NCI-H187 treated with DMSO at 0.1 percent for 48 hours (cell line): ENCODE results near the gene WDFY1.

Experiments used
- DNase-seq: peaks from one replicate; lab custom pipeline; 2025; lab: John Stamatoyannopoulos, UW

Gene WDFY1

DNA sequence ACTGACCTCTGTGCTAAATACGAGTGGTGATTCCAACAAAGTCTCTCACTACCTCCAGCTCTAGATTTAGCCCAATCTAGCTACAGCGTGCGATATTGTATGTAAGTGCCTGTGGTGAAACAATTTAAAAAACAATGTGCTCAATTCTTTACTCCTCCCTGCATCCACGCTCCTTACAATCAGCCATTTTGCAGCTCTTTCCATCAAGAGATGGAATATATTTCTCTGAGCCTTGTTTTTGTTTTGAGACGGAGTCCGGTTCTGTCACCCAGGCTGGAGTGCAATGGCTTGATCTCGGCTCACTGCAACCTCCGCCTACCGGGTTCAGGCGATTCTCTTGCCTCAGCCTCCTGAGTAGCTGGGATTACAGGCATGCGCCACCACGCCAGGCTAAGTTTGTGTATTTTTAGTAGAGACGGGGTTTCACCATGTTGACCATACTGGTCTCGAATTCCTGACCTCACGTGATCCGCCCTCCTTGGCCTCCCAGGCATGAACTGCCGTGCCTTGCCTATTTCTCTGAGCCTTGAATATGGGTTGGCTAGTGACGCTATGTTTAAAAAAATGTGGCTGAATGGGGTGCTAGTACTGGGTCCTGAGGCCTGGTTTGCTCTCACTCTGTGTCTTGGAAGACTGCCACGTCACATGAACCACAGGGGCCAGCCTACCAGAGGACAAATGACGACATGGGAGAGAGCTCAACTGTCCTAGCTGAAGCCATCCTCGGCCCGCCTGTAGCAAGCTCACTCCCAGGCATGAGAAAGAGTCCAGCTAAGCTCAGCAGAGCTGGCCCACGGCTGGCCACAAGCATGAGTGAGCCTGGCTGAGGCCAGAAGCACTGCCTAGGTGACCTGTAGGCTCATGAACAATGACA lies 14.8 kb downstream of the WDFY1 start:
- DNase-seq, result no peak

DNA sequence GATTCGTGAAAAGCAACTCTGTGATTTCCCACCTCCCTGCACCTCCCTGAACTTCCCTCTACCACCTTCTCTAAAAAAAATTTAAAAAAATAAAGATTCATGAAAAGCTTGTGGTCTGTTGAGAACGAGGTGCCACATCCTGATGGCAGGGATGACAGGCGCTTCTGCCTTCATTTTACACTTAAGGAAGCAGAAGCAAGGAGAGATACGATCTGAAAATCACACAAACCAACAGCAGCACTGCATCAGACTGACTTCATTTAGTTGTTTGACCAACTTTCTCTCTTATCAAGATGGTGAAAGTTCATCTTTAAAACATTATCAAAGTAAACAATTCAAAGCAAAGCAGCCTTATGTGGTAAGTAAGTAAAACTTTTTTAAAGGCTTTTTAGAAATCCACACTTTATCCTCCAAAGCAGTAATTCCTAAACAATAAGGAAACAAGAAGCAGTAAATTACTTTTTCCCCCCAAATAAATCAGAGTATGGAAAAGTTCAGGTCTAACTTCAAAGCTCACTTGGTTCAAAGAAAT lies 15.5 kb downstream of the WDFY1 start:
- no peak for DNase-seq

DNA sequence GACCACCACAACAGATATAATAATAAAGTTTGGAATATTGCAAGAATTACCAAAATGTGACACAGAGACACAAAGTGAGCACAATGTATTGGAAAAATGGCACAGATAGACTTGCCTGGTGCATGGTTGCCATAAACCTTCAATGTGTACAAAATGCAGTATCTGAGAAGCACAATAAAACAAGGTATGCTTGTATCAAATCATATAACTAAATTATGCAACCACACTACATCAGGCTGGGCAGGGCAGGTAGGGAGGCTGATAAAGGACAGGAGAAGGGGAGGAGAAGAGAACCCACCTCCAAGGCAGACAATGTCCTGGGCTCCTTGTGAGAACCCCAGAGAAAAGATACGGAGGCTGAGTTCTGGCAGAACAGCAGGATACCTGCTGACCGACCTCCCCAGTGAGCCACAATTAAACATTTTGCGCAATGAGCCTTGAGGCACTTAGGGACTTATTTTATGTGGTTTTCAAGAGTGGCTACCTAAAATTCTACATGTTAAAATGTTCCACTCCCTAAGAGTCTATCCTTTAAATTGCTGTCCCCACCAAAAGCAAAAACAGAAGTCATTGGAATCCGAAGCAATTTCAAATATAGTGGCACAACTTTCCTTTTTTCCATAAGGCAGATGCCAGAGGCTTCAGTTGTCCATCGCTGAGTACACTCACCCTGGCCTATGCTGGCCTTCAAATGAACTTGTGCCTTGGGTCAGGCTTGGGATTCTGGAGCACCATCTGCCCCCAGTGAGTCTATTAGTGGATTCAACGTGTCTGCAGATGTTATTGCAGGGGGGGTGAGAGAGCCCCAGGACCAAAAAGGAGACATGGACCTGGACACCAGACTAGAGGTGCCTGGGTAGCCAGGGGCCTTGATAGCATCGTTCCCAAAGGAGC lies 16.8 kb downstream of the WDFY1 start:
- DNase-seq, result no peak

- DNase-seq, result no peak
These were observed 20.0 kb downstream of the WDFY1 start for GRCh38 chr2:223925106-223925505.

DNA sequence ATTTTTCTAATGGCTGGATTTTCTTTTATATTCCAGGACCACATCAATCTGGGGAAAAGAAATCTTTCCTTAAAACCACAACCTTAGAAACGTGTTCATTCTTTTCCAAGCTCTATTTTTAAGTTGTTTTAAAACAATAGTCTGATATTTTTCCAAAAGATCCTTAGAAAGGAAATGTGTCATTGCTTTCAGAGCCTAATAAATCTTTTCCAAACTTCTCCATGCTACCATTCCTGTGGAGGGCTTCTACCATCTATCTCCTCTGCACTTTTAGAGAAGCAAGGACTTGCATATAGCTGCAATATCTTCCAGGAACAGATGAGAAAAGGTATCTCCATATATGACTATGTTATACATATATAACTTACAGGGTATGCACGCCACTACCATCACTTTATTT lies 21.2 kb downstream of the WDFY1 start:
- DNase-seq, result no peak

DNA sequence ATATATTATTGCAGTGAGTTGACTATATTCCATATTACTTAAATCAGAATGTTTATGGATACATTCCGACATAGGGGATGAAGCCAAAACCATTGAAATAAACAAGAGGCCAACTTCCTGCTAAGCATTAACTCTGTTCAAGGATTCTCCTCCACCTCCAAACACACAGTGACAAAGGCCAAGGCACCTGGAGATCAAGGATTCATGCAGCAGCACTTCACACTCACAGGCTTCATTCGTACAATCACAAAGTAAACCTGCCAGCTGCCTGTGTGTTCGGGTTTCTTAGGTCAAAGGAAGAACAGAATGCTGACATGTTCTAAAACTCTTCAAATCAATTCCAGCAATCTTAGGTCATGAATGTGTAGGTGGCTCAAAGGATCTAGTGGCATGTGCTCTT lies 22.8 kb downstream of the WDFY1 start:
- no peak for DNase-seq

DNA sequence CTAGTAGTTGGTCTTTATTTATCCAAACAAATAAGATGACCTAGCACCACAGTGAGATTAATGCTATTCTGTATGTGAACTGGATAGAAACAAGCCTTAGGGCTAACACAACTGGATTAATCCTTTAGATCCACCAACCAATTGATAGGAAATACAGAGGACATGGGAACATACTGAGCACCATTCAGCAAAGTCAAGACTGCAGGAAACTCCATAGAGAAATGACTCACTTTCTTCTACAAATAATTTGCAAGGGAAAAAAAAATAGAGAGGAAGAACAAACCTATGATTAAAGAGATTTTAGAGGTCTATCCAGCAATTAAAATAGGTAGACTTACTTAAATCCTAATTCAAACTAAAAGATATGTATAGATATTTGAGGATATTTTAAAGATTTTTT lies 23.9 kb downstream of the WDFY1 start:
- DNase-seq, result no peak

DNA sequence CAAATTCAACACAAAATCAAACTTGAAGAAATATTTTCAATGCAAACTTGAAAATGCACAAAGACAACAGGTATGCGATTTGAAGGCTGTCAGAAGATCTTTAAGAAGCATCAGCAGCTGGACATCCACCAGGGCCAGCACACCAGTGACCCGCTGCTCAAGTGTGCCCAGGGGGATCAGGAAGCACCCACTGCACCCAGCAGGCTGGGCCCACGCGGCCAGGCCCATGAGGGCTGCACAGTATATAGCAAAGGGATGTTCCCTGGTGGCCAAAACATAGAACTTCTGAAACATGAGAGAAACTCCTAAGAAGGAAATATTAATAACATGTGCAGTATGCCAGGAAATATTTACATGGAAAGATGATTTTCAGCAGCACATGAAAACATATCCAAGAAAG lies 25.0 kb downstream of the WDFY1 start:
- DNase-seq, result no peak

GRCh38 chr2:223918671-223919134 lies 26.4 kb downstream of the WDFY1 start:
- DNase-seq, result no peak

DNA sequence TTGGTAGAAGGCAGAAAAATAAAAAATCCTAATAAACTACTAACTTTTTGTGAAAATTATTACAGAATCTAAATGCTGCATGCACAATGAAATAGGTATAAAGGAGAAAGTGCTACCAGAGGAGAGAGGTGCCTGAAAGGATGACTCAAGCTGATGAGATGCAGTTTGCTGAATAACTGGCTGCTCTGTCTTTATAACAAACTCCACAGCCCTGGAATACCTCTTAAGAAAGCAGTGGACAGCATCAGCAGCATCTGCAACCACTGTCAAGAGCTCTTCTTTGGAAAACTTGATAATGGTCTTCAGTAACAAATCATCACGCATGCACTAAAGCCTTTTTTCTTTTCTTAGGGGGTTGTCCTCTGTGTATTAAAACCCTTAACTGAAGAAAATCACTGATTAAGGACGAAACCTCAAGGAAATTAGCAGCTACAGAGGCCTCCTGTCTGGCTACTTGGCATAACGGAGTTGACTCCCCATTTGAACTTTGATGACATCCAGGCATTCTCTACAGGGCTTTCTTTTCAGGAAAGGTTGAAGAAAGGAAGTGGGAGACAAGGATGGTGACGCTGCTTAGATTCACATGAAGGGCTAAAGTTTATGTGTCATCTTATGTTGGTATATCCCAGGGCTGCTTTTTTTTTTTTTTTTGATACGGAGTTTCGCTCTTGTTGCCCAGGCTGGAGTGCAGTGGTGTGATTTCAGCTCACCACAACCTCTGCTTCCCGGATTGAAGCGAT lies 28.8 kb downstream of the WDFY1 start:
- DNase-seq, result no peak

GRCh38 chr2:223915071-223915470 lies 30.1 kb downstream of the WDFY1 start:
- no peak for DNase-seq

- DNase-seq, result no peak
These were observed 30.8 kb downstream of the WDFY1 start for GRCh38 chr2:223914324-223914723.

GRCh38 chr2:223909001-223909741 lies 36.0 kb downstream of the WDFY1 start:
- no peak for DNase-seq

- no peak for DNase-seq
These were observed 36.7 kb downstream of the WDFY1 start for GRCh38 chr2:223908304-223908998.

GRCh38 chr2:223905996-223906395 lies 39.1 kb downstream of the WDFY1 start:
- DNase-seq, result no peak

DNA sequence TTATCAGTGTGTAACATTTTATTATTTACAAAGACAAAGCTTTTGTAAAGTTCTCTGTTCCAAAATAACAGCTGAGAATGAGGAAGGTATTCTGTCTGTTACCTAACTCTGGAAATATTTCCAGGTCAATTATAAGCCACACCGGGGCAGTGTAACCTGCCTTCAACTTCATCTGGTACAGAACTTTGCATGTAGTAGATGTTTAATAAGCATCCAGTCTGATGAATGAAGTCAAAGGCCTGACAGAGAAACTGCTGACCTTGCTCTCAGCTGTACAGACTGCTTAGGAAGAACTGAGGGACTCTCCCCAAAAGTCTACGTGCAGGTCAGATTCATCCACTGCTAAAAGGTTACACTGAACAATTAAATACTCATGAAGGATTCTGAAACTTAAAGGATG lies 43.3 kb downstream of the WDFY1 start:
- no peak for DNase-seq

- no peak for DNase-seq
These were observed 43.8 kb downstream of the WDFY1 start for GRCh38 chr2:223901311-223901710.

- no peak for DNase-seq
These were observed 44.6 kb downstream of the WDFY1 start for GRCh38 chr2:223900531-223900930.

GRCh38 chr2:223900066-223900465 lies 45.1 kb downstream of the WDFY1 start:
- no peak for DNase-seq

DNA sequence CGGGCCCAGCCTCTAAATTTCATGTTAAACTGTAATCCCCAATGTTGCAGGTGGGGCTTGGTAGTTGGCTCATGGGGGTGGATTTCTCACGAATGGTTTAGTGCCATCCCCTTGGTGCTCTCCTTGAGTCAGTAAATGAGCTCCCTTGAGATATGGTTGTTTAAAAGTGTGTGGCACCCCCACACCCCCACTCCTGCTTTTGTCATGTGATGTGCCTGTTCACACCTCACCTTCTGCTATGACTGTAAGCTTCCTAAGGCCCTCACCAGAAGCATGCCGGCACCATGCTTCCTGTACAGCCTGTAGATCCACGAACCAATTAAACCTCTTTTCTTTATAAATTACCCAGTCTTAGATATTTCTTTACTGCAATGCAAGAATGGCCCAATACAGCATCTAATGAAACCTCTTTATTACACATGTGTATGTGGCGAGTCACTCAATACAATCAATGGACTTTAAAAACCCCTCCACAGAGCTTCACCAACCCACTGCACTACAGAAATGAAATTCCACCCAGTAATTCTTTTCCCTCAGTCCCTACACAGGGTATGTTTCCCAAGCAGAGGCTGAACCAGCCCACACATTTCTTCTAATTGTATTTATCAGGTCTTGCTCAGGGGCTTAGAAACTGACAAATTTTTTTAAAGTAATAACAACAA lies 47.3 kb downstream of the WDFY1 start:
- DNase-seq, result no peak
